SH-SY5Y (cell line): ENCODE results near the gene TLCD4.

Source experiments
- GATA2 ChIP-seq: IDR thresholded peaks from 2 replicates; pipeline ENCODE4 v1.6.1; 2011; ENCODE audit warnings: mild to moderate bottlenecking, low read depth, low read length
- GATA3 ChIP-seq: IDR thresholded peaks from 2 replicates; pipeline ENCODE4 v1.6.1; 2011; ENCODE audit warnings: low read depth, mild to moderate bottlenecking, low read length, moderate library complexity

- TF ChIP-seq GATA2: no peak
- no peak for TF ChIP-seq GATA3
Observed at GRCh38 chr1:95093296-95093695, 23.9 kb upstream of the TLCD4 start.
